ENCODE results near the gene TMTC1. TPM values are rescaled to one million over a fixed set of nuclear protein-coding genes. Genes with fewer than 3 reads are reported as not detected.

TMTC1 gene
- total RNA-seq, 4 donors from 2014 or later, result 16.6 to 47.8 (median 25.6) TPM

GRCh38 chr12:29551812-29552211 is 231.9 kb downstream of the TMTC1 start:
- no peaks in the 10 kb centered on the region for H3K9me3 ChIP-seq
- DNase-seq, result no peak
- no peaks in the 10 kb centered on the region for H3K36me3 ChIP-seq
- H3K4me3 ChIP-seq (replicated peaks in 1 of 3), result no peak overlapping the region
- no peak overlapping the region for H3K27ac ChIP-seq
- no peaks in the 10 kb centered on the region for H3K27me3 ChIP-seq
- no peaks in the 10 kb centered on the region for H3K4me1 ChIP-seq
- TF ChIP-seq POLR2A (IDR thresholded peaks at IDR 0.05) (no peak), CTCF (IDR thresholded peaks at IDR 0.05) (no peak)
- intact Hi-C loops (cut with DNase I), result no loop called here
- 73 to 76% methylated on average over 3 of the region's 3 CpGs for WGBS, 2 donors

- intact Hi-C loops (cut with DNase I), result no loop called here
- no peaks in the 10 kb centered on the region for H3K4me1 ChIP-seq
- 93 to 96% methylated on average over 2 of the region's 2 CpGs for WGBS, 2 donors
- H3K36me3 ChIP-seq, result no peaks in the 10 kb centered on the region
- H3K4me3 ChIP-seq (replicated peaks in 1 of 3), result no peak overlapping the region
- no peak overlapping the region for H3K27ac ChIP-seq
- TF ChIP-seq CTCF (IDR thresholded peaks at IDR 0.05) (no peak), POLR2A (IDR thresholded peaks at IDR 0.05) (no peak)
- no peak for DNase-seq
- no peaks in the 10 kb centered on the region for H3K27me3 ChIP-seq
- H3K9me3 ChIP-seq, result no peaks in the 10 kb centered on the region
Observed at GRCh38 chr12:29547864-29548263, 235.9 kb downstream of the TMTC1 start.

- no peak for DNase-seq
- WGBS, 2 donors, result 48 to 58% methylated on average over 4 of the region's 4 CpGs
- Histone ChIP-seq H3K4me1 (no peaks in the 10 kb centered on the region), H3K27ac (no peak overlapping the region), H3K4me3 (replicated peaks in 1 of 3) (no peak overlapping the region), H3K36me3 (no peaks in the 10 kb centered on the region), H3K27me3 (no peaks in the 10 kb centered on the region), H3K9me3 (no peaks in the 10 kb centered on the region)
- no peak for TF ChIP-seq POLR2A (IDR thresholded peaks at IDR 0.05)
- no peak for TF ChIP-seq CTCF (IDR thresholded peaks at IDR 0.05)
- intact Hi-C loops (cut with DNase I), result no loop called here
Observed at GRCh38 chr12:29547151-29547632, 236.6 kb downstream of the TMTC1 start.

GRCh38 chr12:29546000-29546399 is 237.7 kb downstream of the TMTC1 start:
- Histone ChIP-seq H3K27me3 (no peaks in the 10 kb centered on the region), H3K36me3 (no peaks in the 10 kb centered on the region), H3K4me3 (replicated peaks in 1 of 3) (no peak overlapping the region), H3K27ac (no peak overlapping the region), H3K9me3 (no peaks in the 10 kb centered on the region), H3K4me1 (no peaks in the 10 kb centered on the region)
- DNase-seq, result no peak
- 78 to 85% methylated on average over 2 of the region's 2 CpGs for WGBS, 2 donors
- intact Hi-C loops (cut with DNase I), result no loop called here
- no peak for TF ChIP-seq POLR2A (IDR thresholded peaks at IDR 0.05)
- no peak for TF ChIP-seq CTCF (IDR thresholded peaks at IDR 0.05)

GRCh38 chr12:29545102-29545467 is 238.7 kb downstream of the TMTC1 start:
- H3K9me3 ChIP-seq, result no peaks in the 10 kb centered on the region
- intact Hi-C loops (cut with DNase I), result no loop called here
- no peaks in the 10 kb centered on the region for H3K36me3 ChIP-seq
- H3K4me1 ChIP-seq, result no peaks in the 10 kb centered on the region
- no peaks in the 10 kb centered on the region for H3K27me3 ChIP-seq
- H3K4me3 ChIP-seq (replicated peaks in 1 of 3), result no peak overlapping the region
- H3K27ac ChIP-seq, result no peak overlapping the region
- TF ChIP-seq CTCF (IDR thresholded peaks at IDR 0.05) (no peak), POLR2A (IDR thresholded peaks at IDR 0.05) (no peak)
- DNase-seq, result no peak
- 90 to 94% methylated on average over 4 of the region's 4 CpGs for WGBS, 2 donors
